Measurements from ENCODE around the gene MAGI1.
"Not testable (repeated sequence)": the region's sequence is repeated elsewhere in the genome, so short reads cannot be mapped to it uniquely, and the experiment has no call there.

Gene MAGI1

DNA sequence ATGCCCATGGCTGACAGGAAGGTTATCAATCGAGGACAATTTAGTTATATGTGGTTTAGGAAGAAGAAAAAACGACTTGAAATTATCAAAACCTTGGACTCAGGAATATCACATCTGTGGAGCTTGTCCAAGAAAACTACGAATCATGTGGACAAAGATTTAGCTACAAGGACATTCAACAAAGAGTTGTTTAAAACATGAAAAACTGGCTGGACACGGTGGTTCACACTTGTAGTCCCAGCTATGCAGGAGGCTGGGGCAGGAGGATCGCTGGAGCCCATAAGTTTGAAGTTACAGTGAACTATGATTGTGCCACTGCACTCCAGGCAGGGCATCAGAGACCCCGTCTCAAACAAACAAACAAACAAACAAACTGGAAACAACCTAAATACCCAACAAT is 142.4 kb downstream of the MAGI1 start:
- Histone ChIP-seq H3K36me3 (no peaks in the 10 kb centered on the region), H3K27me3 (no peaks in the 10 kb centered on the region), H3K4me3 (no peak overlapping the region), H3K9me3 (no peaks in the 10 kb centered on the region), H3K27ac (no peak overlapping the region), H3K4me1 (peaks cover 0 to 41% (median 22%) of the 10 kb centered on the region in 4 donors)
- intact Hi-C loops (cut with DNase I; ENCODE audit: low total_unique reads), result no loop called here
- TF ChIP-seq, protein P1, sequence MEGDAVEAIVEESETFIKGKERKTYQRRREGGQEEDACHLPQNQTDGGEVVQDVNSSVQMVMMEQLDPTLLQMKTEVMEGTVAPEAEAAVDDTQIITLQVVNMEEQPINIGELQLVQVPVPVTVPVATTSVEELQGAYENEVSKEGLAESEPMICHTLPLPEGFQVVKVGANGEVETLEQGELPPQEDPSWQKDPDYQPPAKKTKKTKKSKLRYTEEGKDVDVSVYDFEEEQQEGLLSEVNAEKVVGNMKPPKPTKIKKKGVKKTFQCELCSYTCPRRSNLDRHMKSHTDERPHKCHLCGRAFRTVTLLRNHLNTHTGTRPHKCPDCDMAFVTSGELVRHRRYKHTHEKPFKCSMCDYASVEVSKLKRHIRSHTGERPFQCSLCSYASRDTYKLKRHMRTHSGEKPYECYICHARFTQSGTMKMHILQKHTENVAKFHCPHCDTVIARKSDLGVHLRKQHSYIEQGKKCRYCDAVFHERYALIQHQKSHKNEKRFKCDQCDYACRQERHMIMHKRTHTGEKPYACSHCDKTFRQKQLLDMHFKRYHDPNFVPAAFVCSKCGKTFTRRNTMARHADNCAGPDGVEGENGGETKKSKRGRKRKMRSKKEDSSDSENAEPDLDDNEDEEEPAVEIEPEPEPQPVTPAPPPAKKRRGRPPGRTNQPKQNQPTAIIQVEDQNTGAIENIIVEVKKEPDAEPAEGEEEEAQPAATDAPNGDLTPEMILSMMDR (IDR thresholded peaks at IDR 0.05), result no peak
- no peak for DNase-seq

DNA sequence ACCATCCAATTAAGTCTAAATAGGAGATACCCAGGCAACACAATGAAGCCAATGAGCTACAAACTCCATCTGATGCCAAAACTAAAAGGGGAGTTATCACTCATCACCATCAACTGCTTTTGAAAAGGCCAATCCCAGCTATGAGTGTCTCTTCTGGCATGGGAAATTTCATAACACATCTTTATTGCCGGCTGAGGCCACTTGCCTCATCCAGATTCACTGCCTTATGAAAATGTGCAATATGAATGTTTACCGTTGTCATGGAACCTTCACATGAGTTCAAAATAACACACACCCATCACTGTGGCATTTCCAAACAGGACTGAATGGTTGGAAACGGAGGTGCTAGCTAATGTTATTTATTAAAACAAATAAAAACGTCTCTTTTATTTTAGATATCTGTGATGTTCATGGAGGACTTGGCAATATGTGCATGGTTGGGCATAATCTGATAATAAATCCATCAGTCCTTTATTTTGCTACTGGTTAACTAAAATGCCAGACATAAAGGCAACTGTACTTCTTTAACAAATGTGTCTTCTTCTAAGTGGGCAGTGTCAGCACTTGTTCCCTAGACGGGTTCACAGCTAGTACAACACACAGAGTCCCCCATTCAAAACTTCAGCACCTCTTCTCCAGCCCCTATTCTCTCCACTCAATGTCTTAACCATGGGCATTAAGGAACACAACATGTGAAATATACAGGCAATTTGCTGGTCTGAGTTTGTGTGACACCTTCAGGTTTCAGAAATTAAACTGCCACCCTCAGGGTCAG is 143.9 kb downstream of the MAGI1 start:
- no peaks in the 10 kb centered on the region for H3K27me3 ChIP-seq
- peak overlapping the region; percentile 61 to 64 for H3K27ac ChIP-seq
- no peak for DNase-seq
- TF ChIP-seq, protein P1 (IDR thresholded peaks at IDR 0.05), result no peak
- no peak overlapping the region for H3K4me3 ChIP-seq
- peaks cover 0 to 43% (median 24%) of the 10 kb centered on the region in 4 donors for H3K4me1 ChIP-seq
- intact Hi-C loops (cut with DNase I; ENCODE audit: low total_unique reads), result no loop called here
- H3K36me3 ChIP-seq, result no peaks in the 10 kb centered on the region
- no peaks in the 10 kb centered on the region for H3K9me3 ChIP-seq

DNA sequence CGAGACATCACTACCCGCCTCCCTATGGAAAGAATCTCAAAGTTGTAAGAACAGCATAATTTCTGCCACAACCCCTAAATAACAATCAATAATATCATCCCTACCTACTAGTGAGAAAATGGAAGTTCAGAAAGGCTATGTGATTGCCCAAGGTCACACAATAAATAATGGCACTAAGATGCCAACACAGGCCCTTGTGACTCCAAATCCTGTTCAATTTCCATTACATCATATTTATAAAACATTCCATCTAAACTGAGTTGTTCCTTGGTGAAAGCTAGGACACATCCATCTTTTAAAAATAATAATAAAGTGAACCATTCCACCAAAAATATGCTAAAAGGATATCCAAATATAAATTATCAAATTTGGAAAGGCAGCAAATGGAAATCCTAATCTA is 144.6 kb downstream of the MAGI1 start:
- H3K27me3 ChIP-seq, result no peaks in the 10 kb centered on the region
- no peaks in the 10 kb centered on the region for H3K36me3 ChIP-seq
- TF ChIP-seq, protein P1 (IDR thresholded peaks at IDR 0.05), result no peak
- H3K9me3 ChIP-seq, result no peaks in the 10 kb centered on the region
- no peak for DNase-seq
- intact Hi-C loops (cut with DNase I; ENCODE audit: low total_unique reads), result no loop called here
- H3K4me1 ChIP-seq, result peaks cover 0 to 49% (median 29%) of the 10 kb centered on the region in 4 donors
- peak overlapping the region; percentile 61 to 64 for H3K27ac ChIP-seq
- no peak overlapping the region for H3K4me3 ChIP-seq

DNA sequence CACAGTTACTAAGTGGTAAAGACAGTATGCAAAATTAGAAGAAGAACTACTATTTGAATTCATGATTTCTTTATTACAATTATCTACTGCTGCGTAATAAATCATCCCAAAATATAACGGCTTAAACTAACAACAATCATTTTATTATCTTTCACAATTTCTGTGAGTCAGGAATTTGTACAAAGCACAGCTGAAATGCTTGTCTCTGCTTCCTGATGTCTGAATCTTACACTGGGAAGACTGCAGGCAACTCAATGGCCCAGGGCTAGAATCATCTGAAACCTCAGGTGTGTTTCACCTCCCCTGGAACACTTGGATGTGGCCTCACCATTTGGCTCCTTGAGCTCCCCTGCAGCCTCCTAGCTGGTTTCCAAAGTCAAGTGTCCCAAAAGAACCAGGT is 145.1 kb downstream of the MAGI1 start:
- no peak overlapping the region for H3K4me3 ChIP-seq
- TF ChIP-seq, protein P1 (IDR thresholded peaks at IDR 0.05), result no peak
- intact Hi-C loops (cut with DNase I; ENCODE audit: low total_unique reads), result no loop called here
- DNase-seq, result no peak
- peaks cover 0 to 54% (median 31%) of the 10 kb centered on the region in 4 donors for H3K4me1 ChIP-seq
- no peaks in the 10 kb centered on the region for H3K27me3 ChIP-seq
- peak overlapping the region; percentile 61 to 64 for H3K27ac ChIP-seq
- no peaks in the 10 kb centered on the region for H3K9me3 ChIP-seq
- H3K36me3 ChIP-seq, result no peaks in the 10 kb centered on the region

DNA sequence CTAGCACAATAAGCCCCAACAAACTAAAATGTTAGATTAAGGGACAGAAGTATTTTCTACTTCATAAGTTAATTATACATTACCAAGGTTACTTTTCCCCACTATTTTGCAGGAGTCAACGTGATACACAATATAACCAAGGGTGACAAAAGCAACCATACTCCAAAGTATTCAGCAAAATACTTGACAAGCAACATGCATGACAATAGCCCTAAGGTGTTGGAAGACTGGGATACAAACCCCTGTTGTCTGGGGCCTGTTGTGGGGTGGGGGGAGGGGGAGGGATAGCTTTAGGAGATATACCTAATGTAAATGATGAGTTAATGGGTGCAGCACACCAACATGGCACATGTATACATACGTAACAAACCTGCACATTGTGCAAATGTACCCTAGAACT is 147.2 kb downstream of the MAGI1 start:
- DNase-seq; H3K36me3 ChIP-seq; H3K27me3 ChIP-seq; H3K9me3 ChIP-seq; intact Hi-C loops (cut with DNase I; ENCODE audit: low total_unique reads); H3K4me3 ChIP-seq: not testable (repeated sequence)
- Histone ChIP-seq H3K4me1 (peaks cover 0 to 74% (median 32%) of the 10 kb centered on the region in 4 donors), H3K27ac (peak overlapping the region; percentile 55 to 68)

DNA sequence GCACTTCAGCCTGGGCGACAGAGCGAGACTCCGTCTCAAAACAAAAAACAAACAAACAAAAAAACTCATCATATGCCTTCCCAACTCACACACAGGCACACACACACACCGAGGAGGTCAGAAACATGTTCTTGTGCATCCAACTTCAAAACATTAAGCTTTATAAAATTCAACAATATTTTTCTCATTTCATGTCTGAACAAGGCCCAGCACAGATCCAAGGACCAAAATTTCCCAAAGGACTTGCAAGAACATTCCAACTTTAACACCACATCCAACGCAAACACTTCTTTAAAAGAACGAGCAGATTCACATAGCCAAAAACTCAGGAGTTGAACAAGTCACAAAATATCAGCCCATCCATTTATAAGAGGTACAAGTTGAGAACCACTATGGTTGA is 148.4 kb downstream of the MAGI1 start:
- DNase-seq, result no peak
- TF ChIP-seq, protein P1 (IDR thresholded peaks at IDR 0.05), result no peak
- H3K9me3 ChIP-seq, result no peaks in the 10 kb centered on the region
- H3K27me3 ChIP-seq, result no peaks in the 10 kb centered on the region
- H3K4me3 ChIP-seq, result no peak overlapping the region
- intact Hi-C loops (cut with DNase I; ENCODE audit: low total_unique reads), result no loop called here
- peak overlapping the region; percentile 55 to 68 for H3K27ac ChIP-seq
- no peaks in the 10 kb centered on the region for H3K36me3 ChIP-seq
- H3K4me1 ChIP-seq, result peaks cover 0 to 71% (median 31%) of the 10 kb centered on the region in 4 donors

Measured in tibial artery (tissue), 4 donors.